ENCODE data around the gene TRIM66.
A peak's percentile ranks its signal among the peaks of the same experiment; 100 is the strongest.

TRIM66 gene

GRCh38 chr11:8683115-8683807 is 796 bp upstream of the TRIM66 start:
- TF ChIP-seq, protein P1, sequence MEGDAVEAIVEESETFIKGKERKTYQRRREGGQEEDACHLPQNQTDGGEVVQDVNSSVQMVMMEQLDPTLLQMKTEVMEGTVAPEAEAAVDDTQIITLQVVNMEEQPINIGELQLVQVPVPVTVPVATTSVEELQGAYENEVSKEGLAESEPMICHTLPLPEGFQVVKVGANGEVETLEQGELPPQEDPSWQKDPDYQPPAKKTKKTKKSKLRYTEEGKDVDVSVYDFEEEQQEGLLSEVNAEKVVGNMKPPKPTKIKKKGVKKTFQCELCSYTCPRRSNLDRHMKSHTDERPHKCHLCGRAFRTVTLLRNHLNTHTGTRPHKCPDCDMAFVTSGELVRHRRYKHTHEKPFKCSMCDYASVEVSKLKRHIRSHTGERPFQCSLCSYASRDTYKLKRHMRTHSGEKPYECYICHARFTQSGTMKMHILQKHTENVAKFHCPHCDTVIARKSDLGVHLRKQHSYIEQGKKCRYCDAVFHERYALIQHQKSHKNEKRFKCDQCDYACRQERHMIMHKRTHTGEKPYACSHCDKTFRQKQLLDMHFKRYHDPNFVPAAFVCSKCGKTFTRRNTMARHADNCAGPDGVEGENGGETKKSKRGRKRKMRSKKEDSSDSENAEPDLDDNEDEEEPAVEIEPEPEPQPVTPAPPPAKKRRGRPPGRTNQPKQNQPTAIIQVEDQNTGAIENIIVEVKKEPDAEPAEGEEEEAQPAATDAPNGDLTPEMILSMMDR (IDR thresholded peaks at IDR 0.05), result no peak
- Mint-ChIP-seq H3K27ac (peak overlapping the region; percentile 90), H3K4me1 (peaks cover 65% of the 10 kb centered on the region), H3K4me3 (peak overlapping the region; percentile 94), H3K27me3 (ENCODE audit: low read depth, poor library complexity) (no peaks in the 10 kb centered on the region), H3K9me3 (no peaks in the 10 kb centered on the region), H3K36me3 (ENCODE audit: low read depth) (peaks cover 45% of the 10 kb centered on the region)
- DNase-seq, result no peak

- peaks cover 52% of the 10 kb centered on the region for H3K4me1 Mint-ChIP-seq
- DNase-seq, result no peak
Measured at GRCh38 chr11:8681837-8682302, 595 bp downstream of the TRIM66 start.

DNA sequence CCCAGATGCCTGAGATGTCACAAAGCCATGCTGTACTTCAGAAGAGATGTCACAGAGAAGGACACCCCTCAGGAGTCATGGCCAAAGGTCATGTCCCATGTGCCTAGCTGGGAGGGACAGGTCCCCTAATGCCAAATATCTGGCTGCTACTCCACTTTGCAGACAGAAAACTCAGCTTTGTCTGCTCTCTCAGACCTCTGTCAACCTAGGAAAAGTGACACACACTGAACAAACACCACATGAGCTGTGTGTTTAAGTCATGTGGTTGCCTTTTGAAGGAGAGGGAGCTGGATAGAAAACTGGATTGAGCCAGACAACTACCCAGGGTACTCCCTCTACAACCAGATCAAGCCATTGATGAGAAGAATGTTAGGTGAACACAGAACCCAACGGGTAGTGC is 3.5 kb downstream of the TRIM66 start:
- Mint-ChIP-seq H3K9me3 (no peaks in the 10 kb centered on the region), H3K4me1 (peaks cover 38% of the 10 kb centered on the region), H3K27ac (no peak overlapping the region), H3K4me3 (no peak overlapping the region), H3K36me3 (ENCODE audit: low read depth) (peaks cover 22% of the 10 kb centered on the region), H3K27me3 (ENCODE audit: low read depth, poor library complexity) (no peaks in the 10 kb centered on the region)
- TF ChIP-seq, protein P1 (IDR thresholded peaks at IDR 0.05), result no peak
- DNase-seq, result no peak

More at GRCh38 chr11:8681837-8682302, 595 bp downstream of the TRIM66 start:
- TF ChIP-seq, protein P1 (IDR thresholded peaks at IDR 0.05), result no peak
- Mint-ChIP-seq H3K27ac (peak overlapping the region; percentile 97), H3K27me3 (ENCODE audit: low read depth, poor library complexity) (no peaks in the 10 kb centered on the region), H3K9me3 (no peaks in the 10 kb centered on the region), H3K36me3 (ENCODE audit: low read depth) (peaks cover 44% of the 10 kb centered on the region), H3K4me3 (peak overlapping the region; percentile 94)

GRCh38 chr11:8676458-8676857 is 6.0 kb downstream of the TRIM66 start:
- H3K9me3 Mint-ChIP-seq, result no peaks in the 10 kb centered on the region

GRCh38 chr11:8674859-8675258 is 7.6 kb downstream of the TRIM66 start:
- Mint-ChIP-seq H3K36me3 (ENCODE audit: low read depth) (peaks cover 3% of the 10 kb centered on the region), H3K4me1 (peaks cover 31% of the 10 kb centered on the region), H3K9me3 (no peaks in the 10 kb centered on the region), H3K27ac (no peak overlapping the region), H3K27me3 (ENCODE audit: low read depth, poor library complexity) (no peaks in the 10 kb centered on the region), H3K4me3 (no peak overlapping the region)
- TF ChIP-seq, protein P1 (IDR thresholded peaks at IDR 0.05), result no peak
- no peak for DNase-seq

More at GRCh38 chr11:8676458-8676857, 6.0 kb downstream of the TRIM66 start:
- Mint-ChIP-seq H3K36me3 (ENCODE audit: low read depth) (peaks cover 15% of the 10 kb centered on the region), H3K27ac (no peak overlapping the region), H3K4me3 (no peak overlapping the region), H3K4me1 (peaks cover 30% of the 10 kb centered on the region), H3K27me3 (ENCODE audit: low read depth, poor library complexity) (no peaks in the 10 kb centered on the region)
- DNase-seq, result no peak
- TF ChIP-seq, protein P1 (IDR thresholded peaks at IDR 0.05), result no peak

- TF ChIP-seq, protein P1 (IDR thresholded peaks at IDR 0.05), result no peak
- Mint-ChIP-seq H3K9me3 (no peaks in the 10 kb centered on the region), H3K27ac (peak overlapping the region; percentile 98), H3K4me3 (no peak overlapping the region), H3K36me3 (ENCODE audit: low read depth) (no peaks in the 10 kb centered on the region), H3K4me1 (peaks cover 31% of the 10 kb centered on the region), H3K27me3 (ENCODE audit: low read depth, poor library complexity) (no peaks in the 10 kb centered on the region)
- DNase-seq, result no peak
Measured at GRCh38 chr11:8672346-8672745, 10.1 kb downstream of the TRIM66 start.

Data from nephron progenitor cell (in vitro differentiated cells).